ENCODE data around the gene RPL35A. TPM values are rescaled to one million over a fixed set of nuclear protein-coding genes. Genes with fewer than 3 reads are reported as not detected.

Gene RPL35A
- total RNA-seq, 1 donor = 345 TPM

- DNase-seq (ENCODE audit: low read depth in 2 of 3, low spot score in 2 of 3) = no peak
These were observed 44.7 kb downstream of the RPL35A start for GRCh38 chr3:197994736-197995135.

- DNase-seq (ENCODE audit: low read depth in 2 of 3, low spot score in 2 of 3) = no peak
These were observed 46.9 kb downstream of the RPL35A start for GRCh38 chr3:197996855-197997254.

GRCh38 chr3:197997936-197998335 lies 47.9 kb downstream of the RPL35A start:
- no peak for DNase-seq (ENCODE audit: low read depth in 2 of 3, low spot score in 2 of 3)

Small RNA genes lying within 50 kb of the gene (small RNA-seq; reads per million reads assigned to genes)
- not detected for gene RNU6-621P

Other genes starting within 250 kb of the RPL35A start
- 32.9 TPM for gene RUBCN, start 213.3 kb upstream of the RPL35A start, total RNA-seq
- gene FYTTD1, start 200.3 kb upstream of the RPL35A start, total RNA-seq = 15.3 TPM
- gene LRCH3, start 158.9 kb upstream of the RPL35A start, total RNA-seq = 34.5 TPM
- 4.3 TPM for gene LMLN, start 10.0 kb downstream of the RPL35A start, total RNA-seq